ENCODE results near the gene MTMR6.

GRCh38 chr13:25276748-25277147 lies 10.5 kb downstream of the MTMR6 start:
- no peak for TF ChIP-seq CTCF (IDR thresholded peaks at IDR 0.05; ENCODE audit: borderline replicate concordance, extremely low read depth, low read length, poor library complexity, severe bottlenecking)
- TF ChIP-seq EZH2 (IDR thresholded peaks at IDR 0.05; ENCODE audit: borderline replicate concordance, low read depth, low read length, severe bottlenecking): no peak

All from DND-41 (cell line).